SH-SY5Y (cell line): ENCODE data around the gene DCDC1.

Experiments used
- GATA2 ChIP-seq: IDR thresholded peaks from 2 replicates; pipeline ENCODE4 v1.6.1; 2011; ENCODE audit warnings: mild to moderate bottlenecking, low read depth, low read length
- GATA3 ChIP-seq: IDR thresholded peaks from 2 replicates; pipeline ENCODE4 v1.6.1; 2011; ENCODE audit warnings: low read depth, mild to moderate bottlenecking, low read length, moderate library complexity

DNA sequence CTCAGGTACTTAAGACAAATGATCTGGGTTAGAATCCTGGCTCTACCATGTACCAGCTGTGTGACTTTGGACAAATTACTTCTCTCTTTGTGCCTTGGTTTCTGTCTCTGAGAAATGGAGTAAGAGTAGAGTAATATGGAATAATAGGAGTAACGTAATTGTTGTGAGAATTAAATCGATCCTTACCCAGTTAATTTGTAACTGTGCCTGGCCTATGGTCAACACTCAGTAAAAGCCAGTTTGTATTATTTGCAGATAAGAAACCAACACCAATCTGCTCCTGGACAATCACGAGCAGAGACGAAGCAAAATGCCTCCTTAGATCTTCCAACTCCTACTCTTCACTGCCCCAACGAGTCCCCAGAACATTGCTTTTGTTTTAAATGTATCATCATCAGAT is 266.7 kb downstream of the DCDC1 start:
- TF ChIP-seq GATA2 = no peak
- no peak for TF ChIP-seq GATA3
